Suprapubic skin (tissue), 4 donors: ENCODE measurements around the gene IMMP2L.

ENCODE experiments used
- CTCF ChIP-seq, 2 donors: fragments of 200-600 bp in 1 of 2; fragments of 450-650 bp in 1 of 2; sonication (generic) in 1 of 2; IDR thresholded peaks; one replicate each; pipeline ENCODE4 v1.5.1; 2016 to 2019; ENCODE audit warnings: antibody characterized with exemption in 2 of 2, mild to moderate bottlenecking in 1 of 2, moderate library complexity in 1 of 2
- POLR2A ChIP-seq, 2 donors: fragments of 450-650 bp; IDR thresholded peaks; one replicate each; pipeline ENCODE4 v1.6.1; 2017; ENCODE audit warnings: antibody characterized with exemption in 2 of 2, mild to moderate bottlenecking in 2 of 2, moderate library complexity in 2 of 2
- POLR2AphosphoS5 ChIP-seq, 3 donors: sonication (generic); formaldehyde crosslinking; IDR thresholded peaks; one replicate each; pipeline ENCODE4 v1.6.1; 2017; ENCODE audit warnings: antibody characterized with exemption in 3 of 3

DNA sequence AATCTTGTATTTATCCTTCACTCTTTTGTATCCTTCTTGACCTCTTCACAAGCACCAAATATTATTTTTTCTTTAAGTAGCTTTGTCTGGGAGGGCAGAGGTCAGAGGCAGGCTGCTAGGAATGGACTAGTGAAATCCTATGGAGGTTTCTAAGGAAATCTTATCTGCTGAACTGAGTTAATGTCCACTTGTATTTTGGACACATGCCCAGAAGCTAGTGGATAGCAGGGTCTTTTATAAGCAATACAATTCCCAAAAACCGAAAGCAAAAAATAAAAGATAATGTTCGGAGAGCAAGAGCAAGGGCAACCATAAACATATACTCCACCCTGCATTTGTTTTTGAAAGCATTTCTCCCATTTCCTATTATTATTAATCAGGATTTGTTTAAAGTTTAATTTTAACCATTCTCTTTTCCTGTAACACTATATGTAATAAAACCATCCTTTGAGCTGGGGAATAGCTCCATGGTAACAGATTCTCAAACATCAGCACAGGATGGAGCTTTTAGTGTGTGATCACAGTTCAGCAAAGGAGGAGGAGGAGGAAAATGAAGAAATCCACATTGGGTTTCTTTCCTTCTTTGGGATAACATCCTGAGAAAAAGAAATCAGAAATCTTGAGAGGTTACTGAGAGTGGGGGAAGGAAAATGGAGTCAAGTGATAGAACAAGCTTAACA is 799.6 kb downstream of the IMMP2L start:
- no peak for TF ChIP-seq CTCF (IDR thresholded peaks at IDR 0.05)
- no peak for TF ChIP-seq POLR2AphosphoS5 (IDR thresholded peaks at IDR 0.05)
- TF ChIP-seq POLR2A (IDR thresholded peaks at IDR 0.05): no peak
